AG09319 (cell line): ENCODE measurements around the gene SORT1.
"Not testable (repeated sequence)": the region's sequence is repeated elsewhere in the genome, so short reads cannot be mapped to it uniquely, and the experiment has no call there.

Experiments
- DNase-seq: peaks from one replicate; pipeline ENCODE4 v3.0.0-alpha.2; 2010; ENCODE audit warnings: low read depth; ENCODE audit errors: extremely low read depth
- CTCF ChIP-seq: IDR thresholded peaks from 2 replicates; pipeline ENCODE4 v1.5.1; 2011; ENCODE audit warnings: low read depth, mild to moderate bottlenecking, inconsistent platforms, low read length, moderate library complexity

SORT1 gene

DNA sequence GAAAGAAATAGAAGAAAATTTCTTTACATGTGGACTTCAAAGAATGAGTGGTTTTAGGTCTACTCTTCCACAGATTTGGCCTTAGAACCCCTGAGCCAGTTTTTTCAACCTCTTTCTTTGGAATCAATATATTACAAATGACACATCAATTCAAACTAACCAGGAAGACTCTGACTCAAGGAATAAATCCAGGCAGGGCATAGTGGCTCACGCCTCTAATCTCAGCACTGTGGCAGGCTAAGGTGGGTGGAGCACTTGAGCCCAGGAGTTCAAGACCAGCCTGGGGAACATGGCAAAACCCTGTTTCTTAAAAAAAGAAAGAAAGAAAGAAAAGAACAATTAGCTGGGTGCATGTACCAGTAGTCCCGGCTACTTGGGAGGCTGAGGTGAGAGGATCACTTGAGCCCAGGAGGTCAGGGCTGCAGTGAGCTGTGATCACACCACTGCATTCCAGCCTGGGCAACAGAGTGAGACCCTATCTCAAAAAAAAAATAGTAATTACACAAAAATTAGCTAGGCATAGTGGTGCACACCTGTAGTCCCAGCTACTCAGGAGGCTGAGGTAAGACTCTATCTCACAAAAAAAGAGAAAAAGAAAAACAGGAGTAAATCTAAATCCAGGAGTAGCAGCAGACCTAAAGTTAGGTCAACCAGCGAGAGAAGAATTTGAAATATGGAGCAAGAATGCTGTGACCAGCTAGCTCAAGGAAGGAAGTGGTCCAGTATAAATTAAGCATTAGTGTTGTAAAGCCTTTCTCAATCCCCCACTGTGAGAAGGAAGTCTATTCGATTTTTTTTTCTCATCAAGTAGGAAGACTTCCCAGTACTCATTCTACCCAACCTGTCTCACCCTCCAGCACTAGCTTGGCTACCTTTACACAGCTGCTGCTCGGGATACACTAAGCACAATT, 1.9 kb downstream of the SORT1 start:
- TF ChIP-seq CTCF, result no peak
- DNase-seq, result no peak

GRCh38 chr1:109395282-109395599, 2.5 kb downstream of the SORT1 start:
- DNase-seq, result not testable (repeated sequence)

DNA sequence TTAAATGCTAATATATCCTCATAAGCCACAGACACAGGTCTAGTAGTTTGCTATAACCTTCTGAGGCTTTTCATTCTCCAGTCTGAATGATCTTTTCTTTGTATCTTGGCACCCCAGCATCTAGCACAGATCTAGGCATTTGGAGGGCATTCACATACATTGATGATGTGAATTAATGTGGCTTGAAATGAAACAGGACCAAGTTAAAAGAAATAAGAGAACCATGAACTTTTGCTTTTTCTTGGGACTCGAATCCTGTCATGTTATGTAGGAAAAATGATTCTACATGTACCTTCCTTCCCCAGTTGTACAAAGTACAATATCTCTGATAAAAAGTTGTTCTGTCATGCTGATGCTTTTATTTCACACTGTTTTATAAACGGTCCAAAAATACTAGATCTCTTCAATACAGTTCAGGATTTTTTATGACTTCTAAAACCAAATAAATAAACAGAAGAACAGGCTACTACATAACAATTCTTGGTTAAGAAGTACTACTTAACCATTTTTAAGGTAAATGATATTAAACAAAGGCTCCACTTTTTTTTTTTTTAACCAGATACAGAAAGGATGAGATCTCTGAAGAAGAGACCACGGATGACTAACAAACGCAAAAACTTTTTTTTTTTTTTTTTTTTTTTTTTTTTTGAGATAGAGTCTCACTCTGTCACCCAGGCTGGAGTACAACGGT, 3.0 kb downstream of the SORT1 start:
- TF ChIP-seq CTCF, result no peak
- DNase-seq, result no peak

- DNase-seq, result no peak
- no peak for TF ChIP-seq CTCF
These were observed 4.0 kb downstream of the SORT1 start for GRCh38 chr1:109393617-109394233.

GRCh38 chr1:109392788-109393616, 4.7 kb downstream of the SORT1 start:
- no peak for DNase-seq
- no peak for TF ChIP-seq CTCF

DNA sequence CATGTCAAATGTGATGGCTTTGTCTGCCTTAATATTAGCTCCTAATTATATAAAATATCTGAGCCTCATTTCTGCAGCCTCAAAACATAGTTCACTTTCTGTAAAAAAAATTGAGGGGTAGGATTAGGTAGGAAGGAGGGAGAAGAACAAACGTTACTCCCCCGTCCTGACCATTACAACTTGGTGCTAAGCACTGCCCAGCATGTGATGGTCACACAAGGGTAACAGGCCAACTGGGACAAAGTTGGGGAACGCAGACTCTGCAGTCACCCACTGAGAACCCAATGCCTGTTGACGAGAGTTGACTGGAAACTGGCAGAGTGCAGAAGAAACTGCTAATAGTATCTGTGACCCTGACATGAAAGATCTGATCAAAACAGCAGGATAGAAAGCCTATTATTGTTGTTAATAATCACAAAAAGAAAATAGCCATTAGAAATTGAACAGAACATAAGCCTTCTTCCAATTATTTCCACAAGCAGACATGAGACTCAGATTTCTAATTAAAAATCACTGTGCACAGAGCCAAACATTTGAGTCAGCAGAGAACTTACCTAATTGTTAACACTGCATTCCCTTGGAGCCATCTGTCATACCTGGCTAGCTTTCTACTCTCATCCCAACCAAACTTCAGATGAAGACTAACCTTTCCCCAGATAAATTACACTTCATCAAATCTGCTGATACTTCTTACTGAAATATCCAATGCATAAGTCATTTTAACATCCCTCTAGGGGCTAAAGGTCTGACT, 5.5 kb downstream of the SORT1 start:
- no peak for DNase-seq
- no peak for TF ChIP-seq CTCF

DNA sequence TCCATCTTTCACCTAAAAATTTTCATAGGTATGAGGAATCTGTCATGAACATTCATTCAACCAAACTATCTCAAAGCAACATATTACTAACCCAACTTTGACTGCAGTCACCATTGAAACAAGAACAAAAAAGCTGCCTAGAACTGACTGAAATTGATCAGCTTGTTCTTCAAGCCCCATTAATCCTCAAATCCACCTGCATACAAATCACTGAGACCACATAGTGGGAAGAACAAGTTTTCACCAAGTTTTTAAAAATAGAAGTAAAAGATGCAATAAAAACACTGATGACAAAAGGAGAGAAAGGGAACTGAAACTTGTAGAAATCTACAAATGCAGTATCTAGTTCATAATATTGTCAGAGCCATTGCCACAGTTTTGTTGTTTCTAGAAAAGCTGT, 6.1 kb downstream of the SORT1 start:
- no peak for TF ChIP-seq CTCF
- no peak for DNase-seq
